Superior temporal gyrus (tissue), 1 donor: ENCODE results near the gene FH.
A peak's percentile ranks its signal among the peaks of the same experiment; 100 is the strongest.

ENCODE experiments used
- DNase-seq: peaks from one replicate; pipeline ENCODE4 v3.0.0-alpha.2; 2016; ENCODE audit errors: extremely low spot score

The FH gene

GRCh38 chr1:241519308-241520079 is at the start of gene FH:
FH (minus strand) TSS chr1:241519755; CDS start chr1:241519722, 33 bp downstream.
- DNase-seq: peak; percentile 99

GRCh38 chr1:241560849-241561187 is 41.3 kb upstream of the FH start:
- no peak for DNase-seq

GRCh38 chr1:241560146-241560848 is 40.7 kb upstream of the FH start:
- no peak for DNase-seq

- DNase-seq: no peak
Observed at GRCh38 chr1:241557551-241558193, 38.1 kb upstream of the FH start.

- no peak for DNase-seq
Observed at GRCh38 chr1:241557031-241557430, 37.5 kb upstream of the FH start.

- DNase-seq: no peak
Observed at GRCh38 chr1:241555526-241555925, 36.0 kb upstream of the FH start.

- no peak for DNase-seq
Observed at GRCh38 chr1:241553886-241554592, 34.5 kb upstream of the FH start.

- no peak for DNase-seq
Observed at GRCh38 chr1:241551759-241552638, 32.4 kb upstream of the FH start.

GRCh38 chr1:241550318-241550717 is 30.8 kb upstream of the FH start:
- no peak for DNase-seq

- DNase-seq: no peak
Observed at GRCh38 chr1:241548008-241548407, 28.5 kb upstream of the FH start.

- DNase-seq: no peak
Observed at GRCh38 chr1:241542199-241542907, 22.8 kb upstream of the FH start.

- DNase-seq: peak; percentile 65
Observed at GRCh38 chr1:241536969-241537368, 17.4 kb upstream of the FH start.

- no peak for DNase-seq
Observed at GRCh38 chr1:241536304-241536703, 16.7 kb upstream of the FH start.

- DNase-seq: no peak
Observed at GRCh38 chr1:241533326-241534115, 14.0 kb upstream of the FH start.

- DNase-seq: no peak
Observed at GRCh38 chr1:241532864-241533263, 13.3 kb upstream of the FH start.

GRCh38 chr1:241532162-241532531 is 12.6 kb upstream of the FH start, which contains the start of gene KMO:
KMO (plus strand) TSS chr1:241532378; CDS start chr1:241532445, 67 bp downstream.
- no peak for DNase-seq

GRCh38 chr1:241531195-241532161 is 11.9 kb upstream of the FH start:
- peak; percentile 90 for DNase-seq

- no peak for DNase-seq
Observed at GRCh38 chr1:241527146-241527545, 7.6 kb upstream of the FH start.

- no peak for DNase-seq
Observed at GRCh38 chr1:241525026-241525425, 5.5 kb upstream of the FH start.
